Measurements from ENCODE around the gene BPIFB6.

GRCh38 chr20:33053291-33054106 lies 22.1 kb downstream of the BPIFB6 start, which contains the start of gene BPIFB3:
- no peak for TF ChIP-seq CTCF (tag by site-specific recombination; IDR thresholded peaks at IDR 0.05)
- TF ChIP-seq BCL11A (tag by site-specific recombination; IDR thresholded peaks at IDR 0.05; ENCODE audit: low read depth), result no peak
- no peak for TF ChIP-seq INSM2 (tag by site-specific recombination; IDR thresholded peaks at IDR 0.05)
- TF ChIP-seq ZBTB49 (tag by site-specific recombination; IDR thresholded peaks at IDR 0.05; ENCODE audit: low read depth), result no peak
- TF ChIP-seq TCF7L2 (IDR thresholded peaks at IDR 0.05; ENCODE audit: borderline replicate concordance, low read depth, low read length), result no peak
- TF ChIP-seq MYNN (tag by site-specific recombination; IDR thresholded peaks at IDR 0.05; ENCODE audit: borderline replicate concordance), result no peak
- no peak for TF ChIP-seq ZFP37 (tag by site-specific recombination; IDR thresholded peaks at IDR 0.05)
- no peak for TF ChIP-seq REST (tag by site-specific recombination; IDR thresholded peaks at IDR 0.05)
- TF ChIP-seq PATZ1 (tag by site-specific recombination; IDR thresholded peaks at IDR 0.05), result no peak
